Pons (tissue), 1 donor: Measurements from ENCODE around the gene C1QL2.
A peak's percentile ranks its signal among the peaks of the same experiment; 100 is the strongest.

Experiments used
- DNase-seq: peaks from one replicate; pipeline ENCODE4 v3.0.0-alpha.2; 2016; ENCODE audit warnings: low spot score

The C1QL2 gene

DNA sequence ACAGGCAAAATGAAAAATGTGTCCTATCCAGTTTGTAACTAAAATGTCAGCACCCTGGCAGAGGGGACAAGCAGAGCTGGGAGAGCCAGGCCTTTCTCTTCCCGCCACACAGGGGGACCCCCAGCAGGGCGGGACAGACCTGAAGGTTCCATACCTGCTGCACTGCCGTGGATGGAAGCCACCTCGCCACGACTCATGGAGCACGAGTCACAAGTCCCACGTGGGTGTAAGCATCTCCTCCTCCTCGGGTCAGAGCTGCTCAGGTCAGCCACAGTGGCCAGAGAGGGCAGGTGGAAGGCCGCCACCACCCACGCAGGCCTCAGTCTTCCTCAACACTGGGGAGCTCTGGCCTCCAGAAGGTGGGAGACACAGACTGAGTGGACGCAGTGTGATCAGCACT, 21.0 kb downstream of the C1QL2 start:
- no peak for DNase-seq

GRCh38 chr2:119136872-119137271, 21.7 kb downstream of the C1QL2 start:
- DNase-seq, result no peak

- no peak for DNase-seq
Observed at GRCh38 chr2:119136093-119136492, 22.5 kb downstream of the C1QL2 start.

DNA sequence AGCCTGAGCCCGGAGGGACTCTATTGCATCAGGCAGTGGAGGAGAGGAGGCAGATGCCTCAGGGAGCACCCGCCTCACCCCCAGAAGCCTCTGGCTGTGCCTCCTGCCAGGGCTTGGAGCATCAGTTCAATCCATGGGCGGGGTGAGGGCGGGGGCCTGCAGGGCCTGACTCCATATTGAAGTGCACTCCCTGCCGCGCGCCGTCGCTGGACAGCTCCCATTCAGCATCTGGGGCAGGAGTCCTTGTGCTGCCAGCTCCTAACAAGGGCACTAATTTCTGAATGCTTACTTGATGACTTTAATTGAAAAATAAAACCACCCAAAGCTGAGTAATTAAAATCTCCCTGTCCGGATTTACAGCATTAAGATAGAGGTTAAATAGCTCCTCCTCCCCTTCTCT, 23.8 kb downstream of the C1QL2 start:
- no peak for DNase-seq

DNA sequence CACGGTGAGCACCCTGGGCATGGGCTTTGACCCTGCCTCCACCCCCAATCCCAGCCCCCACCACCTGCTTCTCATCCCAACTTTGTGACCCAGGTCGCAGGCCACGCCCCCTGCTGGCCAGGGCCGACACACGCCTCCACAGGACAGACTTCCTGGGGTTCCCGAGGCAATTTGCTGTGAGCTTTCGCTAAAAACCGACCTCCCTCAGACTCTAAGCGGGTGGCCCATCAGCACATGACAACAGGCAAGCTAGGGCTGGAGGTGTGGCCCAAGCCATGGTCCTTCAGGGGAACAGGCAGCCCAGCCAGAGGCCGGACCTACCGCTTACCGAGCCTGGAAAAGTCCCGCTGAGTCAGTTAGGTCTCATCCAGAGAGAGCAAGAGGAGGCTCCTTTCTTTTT, 31.9 kb downstream of the C1QL2 start:
- no peak for DNase-seq

DNA sequence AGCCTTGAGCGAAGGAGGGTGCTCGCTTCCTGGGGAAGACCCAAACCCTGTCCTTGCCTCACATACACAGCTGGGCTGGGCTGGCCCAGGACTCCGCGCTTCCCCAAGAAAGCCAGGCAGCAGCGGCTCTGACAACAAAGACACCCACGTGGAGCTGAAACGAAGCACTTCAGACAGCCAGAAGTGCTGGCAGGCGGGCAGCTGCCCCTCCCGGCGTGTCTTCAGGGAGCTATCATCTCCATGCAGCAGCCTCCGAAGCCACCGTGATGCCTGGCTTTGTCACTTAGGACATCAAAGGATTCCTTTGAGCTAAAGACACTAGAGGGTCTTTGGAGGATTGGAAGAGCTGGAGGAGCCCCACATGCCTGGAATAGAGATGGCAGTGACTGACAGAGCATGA, 35.2 kb downstream of the C1QL2 start:
- no peak for DNase-seq

- no peak for DNase-seq
Observed at GRCh38 chr2:119122663-119123062, 35.9 kb downstream of the C1QL2 start.

- no peak for DNase-seq
Observed at GRCh38 chr2:119119999-119120756, 38.4 kb downstream of the C1QL2 start.

DNA sequence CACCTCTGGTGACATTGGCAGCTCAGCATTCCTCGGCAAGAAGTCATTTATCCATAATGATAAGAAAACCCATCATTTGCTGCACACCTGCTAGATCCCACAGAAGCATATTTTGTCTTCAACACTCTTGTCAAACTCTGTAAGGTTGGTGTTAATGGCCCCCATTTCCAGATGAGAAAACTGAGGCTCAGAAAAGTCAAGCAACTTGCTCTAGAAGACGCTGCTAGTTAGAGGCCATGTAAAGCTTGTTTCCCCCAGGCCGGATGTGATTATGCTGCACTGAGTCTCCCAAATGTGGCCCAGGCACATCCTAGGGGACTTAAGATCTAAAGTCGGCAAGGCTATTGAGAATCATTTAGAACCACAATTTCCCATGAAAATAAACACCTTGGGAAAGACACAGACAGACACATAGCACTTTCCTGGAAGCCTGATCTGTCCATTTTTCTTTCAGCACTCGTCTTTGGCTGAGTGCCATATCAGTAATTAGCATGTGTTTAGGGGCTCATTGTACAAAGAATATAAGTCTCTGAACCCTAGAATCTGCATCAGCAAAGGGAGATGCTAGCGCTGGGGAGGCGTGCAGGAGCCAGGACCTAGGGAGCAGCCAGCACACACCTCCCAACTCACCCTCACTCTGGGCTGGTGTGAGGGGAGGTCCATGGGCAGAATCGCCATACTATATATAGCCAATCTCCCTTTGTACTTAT, 39.3 kb downstream of the C1QL2 start:
- no peak for DNase-seq

DNA sequence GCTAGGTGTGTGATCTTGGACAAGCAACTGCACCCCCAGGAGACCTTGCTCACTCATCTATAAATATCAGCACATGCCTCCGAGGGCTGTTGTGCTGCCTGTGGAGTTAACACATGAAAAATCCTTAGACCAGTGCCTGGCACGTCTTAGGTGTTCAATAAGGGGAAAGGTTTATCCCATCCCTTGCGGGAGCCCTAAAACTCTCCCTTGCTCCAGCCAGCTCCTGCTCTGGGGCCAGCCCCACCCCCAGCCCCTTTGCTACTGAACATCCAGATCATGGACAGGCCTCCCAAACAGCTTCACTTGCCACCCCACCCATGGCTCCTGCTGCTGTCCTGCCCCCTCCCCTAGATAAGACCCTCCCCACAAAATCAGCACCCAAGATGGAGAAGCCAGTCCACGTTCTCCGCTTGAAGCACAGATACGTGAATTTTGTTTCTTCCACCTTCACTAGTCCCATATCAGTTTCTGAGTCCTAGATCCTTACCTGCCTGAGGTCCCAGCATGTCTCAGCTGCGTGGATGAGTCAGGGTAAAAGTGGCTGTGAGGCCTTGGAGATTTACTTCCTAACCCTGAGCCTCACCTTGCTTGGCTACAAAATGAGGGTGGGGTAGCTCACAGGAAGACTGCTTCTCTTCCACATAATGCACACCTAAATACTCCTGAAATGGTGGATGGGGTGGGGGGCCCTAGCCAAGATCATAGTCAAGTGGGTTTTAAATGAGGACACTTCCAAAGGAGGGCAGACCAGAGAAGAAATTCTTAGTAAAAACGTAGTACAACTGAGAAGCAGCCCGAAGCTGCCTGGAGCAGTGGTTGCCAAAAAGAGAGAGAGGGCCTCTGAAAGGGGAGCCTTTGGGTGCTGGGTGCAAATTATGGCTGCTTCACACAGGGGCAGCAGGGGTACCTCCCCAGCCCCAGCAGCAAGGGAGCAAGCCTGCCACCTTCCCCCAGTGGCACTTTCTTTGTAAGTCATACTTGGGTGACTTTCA, 40.4 kb downstream of the C1QL2 start:
- no peak for DNase-seq

GRCh38 chr2:119117408-119117807, 41.1 kb downstream of the C1QL2 start:
- no peak for DNase-seq

DNA sequence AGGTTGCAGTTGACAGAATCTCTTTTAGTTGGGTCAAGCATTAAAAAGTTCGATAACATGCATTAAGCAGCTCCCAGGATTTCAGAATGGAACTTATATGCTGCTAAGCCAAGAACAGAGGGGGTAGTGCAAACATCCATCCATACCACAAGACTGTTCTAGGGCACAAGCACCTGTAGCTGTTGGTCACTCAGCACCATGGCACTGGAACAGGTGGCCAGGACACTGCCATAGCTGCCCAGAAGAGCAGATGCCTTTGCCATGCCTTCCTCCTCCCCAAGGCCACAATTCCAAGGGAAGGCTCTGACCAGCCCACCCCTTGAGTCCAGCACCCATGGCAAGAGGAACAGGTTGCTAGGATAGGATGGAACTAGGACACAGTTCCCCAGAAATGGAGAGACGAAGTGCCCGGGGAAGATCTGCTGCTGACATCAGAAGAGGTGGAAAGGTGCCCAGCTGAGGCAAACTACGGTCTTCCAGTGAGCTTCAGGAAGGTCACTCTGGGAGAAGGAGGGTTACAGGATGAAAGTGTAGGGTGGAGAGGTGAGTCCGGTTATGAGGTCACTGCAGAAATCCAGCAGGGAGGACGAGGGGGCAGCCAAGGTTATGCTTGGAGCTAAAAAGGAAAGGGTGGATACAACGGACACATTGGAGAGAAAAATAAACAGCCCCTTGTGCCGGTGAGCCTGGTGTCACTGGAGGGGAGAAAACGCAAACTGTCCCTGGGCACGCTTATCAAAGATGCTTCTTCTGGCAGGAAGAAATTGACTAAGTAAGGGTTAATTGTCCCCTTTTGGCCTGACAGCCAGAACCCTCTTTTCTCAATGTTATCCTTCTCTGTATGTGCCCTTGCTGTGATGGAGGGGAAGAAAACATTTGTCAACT, 41.9 kb downstream of the C1QL2 start:
- DNase-seq, result no peak

DNA sequence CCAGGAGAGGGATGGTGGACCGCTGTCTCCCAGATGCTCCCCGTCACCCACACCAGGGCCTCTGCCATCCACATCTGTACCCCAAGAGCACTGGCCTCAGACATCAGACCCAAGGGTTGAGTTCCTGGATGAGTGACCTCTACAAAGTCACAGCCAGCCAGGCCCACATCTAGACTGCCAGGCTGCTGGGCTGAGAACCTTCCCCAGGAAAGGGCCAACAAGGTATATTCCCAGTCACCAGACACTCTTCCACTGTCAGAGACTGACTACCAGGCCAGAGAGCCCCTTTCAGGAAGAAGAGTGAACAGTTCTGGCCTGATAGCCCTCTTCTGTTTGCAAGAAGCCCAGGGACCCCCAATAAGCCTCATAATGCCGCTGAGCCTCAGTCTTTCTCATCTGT, 44.3 kb downstream of the C1QL2 start:
- DNase-seq, result no peak

DNA sequence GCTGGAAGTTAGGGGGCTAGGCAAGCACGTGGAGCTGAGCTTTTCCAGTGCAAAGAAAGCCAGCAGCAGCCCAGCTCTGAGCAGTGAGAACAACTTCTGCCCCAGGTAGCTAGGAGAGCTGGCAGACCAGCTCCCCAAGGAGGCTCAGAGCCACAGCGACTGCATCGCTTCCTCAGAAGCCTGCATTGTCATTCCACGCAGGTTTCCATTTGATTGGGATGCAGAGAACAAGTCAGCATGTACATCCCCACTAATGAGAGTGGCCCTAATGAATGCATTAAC, 45.1 kb downstream of the C1QL2 start:
- DNase-seq, result no peak

DNA sequence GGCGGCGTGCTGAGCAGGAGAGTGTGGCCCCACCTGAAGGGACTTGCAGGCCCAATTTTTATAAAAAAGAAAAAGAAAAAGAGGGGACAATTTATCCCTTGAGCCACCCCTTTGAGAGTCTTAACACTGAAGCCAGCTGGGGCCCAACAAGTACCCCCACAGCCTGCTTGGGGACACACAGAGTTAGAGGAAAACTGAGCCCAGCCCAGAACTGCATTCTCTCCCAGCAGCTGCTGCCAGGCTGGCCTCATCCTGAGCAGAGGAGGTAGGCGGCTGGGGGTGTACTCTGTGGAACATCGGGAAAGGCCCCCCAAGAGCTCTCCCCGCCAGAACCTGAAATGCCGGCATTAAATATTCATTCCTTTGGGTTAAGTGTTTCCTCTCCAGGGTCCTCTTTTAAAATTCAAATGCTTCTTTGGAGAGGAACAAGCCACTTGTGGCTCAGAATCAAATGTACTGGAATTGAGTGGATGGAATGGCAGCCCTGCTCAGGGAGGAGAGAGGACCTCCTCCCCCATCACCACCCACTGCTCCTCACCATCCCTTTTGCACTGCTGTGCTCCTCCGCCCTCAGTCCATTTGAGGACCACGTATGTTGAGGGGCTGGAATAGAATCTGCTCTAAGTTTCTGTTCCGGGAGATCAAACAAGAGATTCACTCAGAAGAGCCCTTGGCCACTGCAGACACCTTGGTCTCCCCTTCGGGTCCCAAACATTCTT, 45.6 kb downstream of the C1QL2 start:
- no peak for DNase-seq

- DNase-seq, result no peak
Observed at GRCh38 chr2:119112230-119112629, 46.3 kb downstream of the C1QL2 start.

- DNase-seq, result no peak
Observed at GRCh38 chr2:119111115-119111975, 47.2 kb downstream of the C1QL2 start.

- DNase-seq, result no peak
Observed at GRCh38 chr2:119109866-119110265, 48.7 kb downstream of the C1QL2 start.

GRCh38 chr2:119108186-119108585, 50.4 kb downstream of the C1QL2 start:
- no peak for DNase-seq

DNA sequence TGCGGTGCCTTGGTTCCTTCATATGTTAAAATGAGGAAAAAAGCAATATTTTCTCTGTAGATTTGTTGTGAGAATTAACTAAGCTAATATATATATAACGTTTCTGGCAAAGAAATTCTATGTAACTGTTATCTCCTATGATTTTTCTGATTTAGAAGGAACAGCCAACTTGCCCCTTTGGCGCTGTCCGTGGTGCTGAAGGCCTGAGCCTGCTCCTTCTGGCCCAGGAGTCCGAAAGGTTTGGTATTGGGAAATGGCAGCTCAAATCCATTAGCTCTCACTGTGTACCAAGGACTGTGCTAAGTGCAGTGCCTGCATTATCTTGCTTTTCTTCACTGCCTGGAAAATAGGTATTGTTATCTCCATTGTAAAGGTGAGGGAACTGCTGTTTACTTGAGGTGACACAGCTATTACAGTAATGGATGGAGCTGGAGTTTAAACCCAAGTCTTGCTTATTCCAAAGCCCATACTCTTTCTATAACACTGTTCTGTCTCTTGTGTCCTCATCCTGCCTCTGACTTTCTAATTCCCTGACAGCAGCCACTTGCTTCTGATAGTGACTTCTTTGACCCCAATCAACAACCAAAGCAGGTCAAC, 52.2 kb downstream of the C1QL2 start:
- peak; percentile 28 for DNase-seq
